Measurements from ENCODE around the gene TPH2. TPM values are rescaled to one million over a fixed set of nuclear protein-coding genes. Genes with fewer than 3 reads are reported as not detected.

The TPH2 gene
- total RNA-seq (not detected), polyA plus RNA-seq (not detected)

GRCh38 chr12:71938728-71939385 lies at the start of gene TPH2:
TPH2 (plus strand) TSS chr12:71938845; CDS start chr12:71938987, 142 bp downstream.
- H3K4me1 ChIP-seq (ENCODE audit: control insufficient read depth, insufficient read depth, low read length, poor library complexity, severe bottlenecking), result no peaks in the 10 kb centered on the region
- no peaks in the 10 kb centered on the region for H3K9me3 ChIP-seq (ENCODE audit: control insufficient read depth in 2 of 2, low read length in 2 of 2)
- no peak within 1 kb of the TSS for H3K27ac Mint-ChIP-seq
- no peak within 1 kb of the TSS for H3K4me3 Mint-ChIP-seq
- H3K27me3 ChIP-seq (ENCODE audit: control insufficient read depth, insufficient read depth, low read length), result peaks cover 23% of the 10 kb centered on the region
- H3K36me3 Mint-ChIP-seq, result no peaks in the 10 kb centered on the region
- peak; percentile 42 to 53 for ATAC-seq (ENCODE audit: low read depth in 2 of 2)
- H3K27me3 Mint-ChIP-seq, result peaks cover 43% of the 10 kb centered on the region
- DNase-seq, result peak; percentile 5 to 53 (median 44)
- H3K36me3 ChIP-seq (ENCODE audit: control insufficient read depth, insufficient read depth, low read length), result no peaks in the 10 kb centered on the region
- peaks cover 0 to 5% (median 2%) of the 10 kb centered on the region in 4 donors for H3K4me1 Mint-ChIP-seq
- H3K4me3 ChIP-seq (ENCODE audit: low read depth, low read length), result no peak within 1 kb of the TSS
- no peak within 1 kb of the TSS for H3K27ac ChIP-seq (ENCODE audit: insufficient read depth, low read length, poor library complexity, severe bottlenecking)
- H3K9me3 Mint-ChIP-seq, result no peaks in the 10 kb centered on the region

GRCh38 chr12:71890475-71890874 lies 48.2 kb upstream of the TPH2 start:
- H3K4me3 Mint-ChIP-seq, result no peak overlapping the region
- DNase-seq, result no peak
- Histone ChIP-seq H3K4me1 (ENCODE audit: control insufficient read depth, insufficient read depth, low read length, poor library complexity, severe bottlenecking) (peaks cover 10% of the 10 kb centered on the region), H3K27me3 (ENCODE audit: control insufficient read depth, insufficient read depth, low read length) (no peaks in the 10 kb centered on the region), H3K36me3 (ENCODE audit: control insufficient read depth, insufficient read depth, low read length) (peaks cover 55% of the 10 kb centered on the region), H3K27ac (ENCODE audit: insufficient read depth, low read length, poor library complexity, severe bottlenecking) (no peak overlapping the region), H3K9me3 (ENCODE audit: control insufficient read depth in 2 of 2, low read length in 2 of 2) (no peaks in the 10 kb centered on the region), H3K4me3 (ENCODE audit: low read depth, low read length) (no peak overlapping the region)
- peaks cover 43 to 54% (median 47%) of the 10 kb centered on the region in 4 donors for H3K4me1 Mint-ChIP-seq
- no peak for ATAC-seq (ENCODE audit: low read depth in 2 of 2)
- H3K27ac Mint-ChIP-seq, result peak overlapping the region in 1 of 3 donors; percentile 12
- peaks cover 45% of the 10 kb centered on the region for H3K36me3 Mint-ChIP-seq
- H3K9me3 Mint-ChIP-seq, result no peaks in the 10 kb centered on the region
- H3K27me3 Mint-ChIP-seq, result no peaks in the 10 kb centered on the region

- Mint-ChIP-seq H3K4me3 (peak overlapping the region in 1 of 4 donors; percentile 23), H3K27me3 (no peaks in the 10 kb centered on the region), H3K9me3 (no peaks in the 10 kb centered on the region), H3K27ac (peak overlapping the region in 2 of 3 donors; percentile 28 to 52), H3K36me3 (peaks cover 45% of the 10 kb centered on the region), H3K4me1 (peaks cover 35 to 54% (median 44%) of the 10 kb centered on the region in 4 donors)
- no peaks in the 10 kb centered on the region for H3K27me3 ChIP-seq (ENCODE audit: control insufficient read depth, insufficient read depth, low read length)
- ATAC-seq (ENCODE audit: low read depth in 2 of 2) (no peak), DNase-seq (no peak)
- H3K4me1 ChIP-seq (ENCODE audit: control insufficient read depth, insufficient read depth, low read length, poor library complexity, severe bottlenecking), result peaks cover 10% of the 10 kb centered on the region
- no peaks in the 10 kb centered on the region for H3K9me3 ChIP-seq (ENCODE audit: control insufficient read depth in 2 of 2, low read length in 2 of 2)
- H3K36me3 ChIP-seq (ENCODE audit: control insufficient read depth, insufficient read depth, low read length), result peaks cover 57% of the 10 kb centered on the region
- H3K27ac ChIP-seq (ENCODE audit: insufficient read depth, low read length, poor library complexity, severe bottlenecking), result no peak overlapping the region
- no peak overlapping the region for H3K4me3 ChIP-seq (ENCODE audit: low read depth, low read length)
Observed at GRCh38 chr12:71892059-71892458, 46.6 kb upstream of the TPH2 start.

- H3K4me3 Mint-ChIP-seq, result no peak overlapping the region
Observed at GRCh38 chr12:71896205-71896882, 42.3 kb upstream of the TPH2 start.

GRCh38 chr12:71900091-71900490 lies 38.6 kb upstream of the TPH2 start:
- no peak for ATAC-seq (ENCODE audit: low read depth in 2 of 2)
- no peaks in the 10 kb centered on the region for H3K27me3 ChIP-seq (ENCODE audit: control insufficient read depth, insufficient read depth, low read length)
- Mint-ChIP-seq H3K4me3 (no peak overlapping the region), H3K27me3 (no peaks in the 10 kb centered on the region), H3K9me3 (peaks cover 0 to 1% (median 0%) of the 10 kb centered on the region in 7 donors), H3K36me3 (peaks cover 65% of the 10 kb centered on the region), H3K4me1 (peaks cover 9 to 22% (median 17%) of the 10 kb centered on the region in 4 donors), H3K27ac (no peak overlapping the region)
- no peaks in the 10 kb centered on the region for H3K9me3 ChIP-seq (ENCODE audit: control insufficient read depth in 2 of 2, low read length in 2 of 2)
- peaks cover 86% of the 10 kb centered on the region for H3K36me3 ChIP-seq (ENCODE audit: control insufficient read depth, insufficient read depth, low read length)
- DNase-seq, result no peak
- no peaks in the 10 kb centered on the region for H3K4me1 ChIP-seq (ENCODE audit: control insufficient read depth, insufficient read depth, low read length, poor library complexity, severe bottlenecking)
- no peak overlapping the region for H3K4me3 ChIP-seq (ENCODE audit: low read depth, low read length)
- no peak overlapping the region for H3K27ac ChIP-seq (ENCODE audit: insufficient read depth, low read length, poor library complexity, severe bottlenecking)

More at GRCh38 chr12:71896205-71896882, 42.3 kb upstream of the TPH2 start:
- peaks cover 10% of the 10 kb centered on the region for H3K4me1 ChIP-seq (ENCODE audit: control insufficient read depth, insufficient read depth, low read length, poor library complexity, severe bottlenecking)
- Mint-ChIP-seq H3K27me3 (no peaks in the 10 kb centered on the region), H3K9me3 (no peaks in the 10 kb centered on the region), H3K27ac (peak overlapping the region; percentile 21 to 70 (median 57)), H3K4me1 (peaks cover 8 to 22% (median 17%) of the 10 kb centered on the region in 4 donors), H3K36me3 (peaks cover 41% of the 10 kb centered on the region)
- H3K27ac ChIP-seq (ENCODE audit: insufficient read depth, low read length, poor library complexity, severe bottlenecking), result no peak overlapping the region
- peaks cover 78% of the 10 kb centered on the region for H3K36me3 ChIP-seq (ENCODE audit: control insufficient read depth, insufficient read depth, low read length)
- H3K27me3 ChIP-seq (ENCODE audit: control insufficient read depth, insufficient read depth, low read length), result no peaks in the 10 kb centered on the region
- H3K9me3 ChIP-seq (ENCODE audit: control insufficient read depth in 2 of 2, low read length in 2 of 2), result no peaks in the 10 kb centered on the region
- no peak for DNase-seq
- no peak for ATAC-seq (ENCODE audit: low read depth in 2 of 2)
- H3K4me3 ChIP-seq (ENCODE audit: low read depth, low read length), result no peak overlapping the region

- Histone ChIP-seq H3K36me3 (ENCODE audit: control insufficient read depth, insufficient read depth, low read length) (peaks cover 82% of the 10 kb centered on the region), H3K4me3 (ENCODE audit: low read depth, low read length) (no peak overlapping the region), H3K27ac (ENCODE audit: insufficient read depth, low read length, poor library complexity, severe bottlenecking) (no peak overlapping the region), H3K4me1 (ENCODE audit: control insufficient read depth, insufficient read depth, low read length, poor library complexity, severe bottlenecking) (no peaks in the 10 kb centered on the region), H3K27me3 (ENCODE audit: control insufficient read depth, insufficient read depth, low read length) (no peaks in the 10 kb centered on the region), H3K9me3 (ENCODE audit: control insufficient read depth in 2 of 2, low read length in 2 of 2) (no peaks in the 10 kb centered on the region)
- Mint-ChIP-seq H3K4me1 (peaks cover 9 to 36% (median 16%) of the 10 kb centered on the region in 4 donors), H3K27me3 (no peaks in the 10 kb centered on the region), H3K36me3 (peaks cover 76% of the 10 kb centered on the region), H3K27ac (peak overlapping the region in 2 of 3 donors; percentile 6 to 9), H3K4me3 (no peak overlapping the region), H3K9me3 (peaks cover 0 to 7% (median 1%) of the 10 kb centered on the region in 7 donors)
- DNase-seq (no peak), ATAC-seq (ENCODE audit: low read depth in 2 of 2) (no peak)
Observed at GRCh38 chr12:71904629-71905028, 34.0 kb upstream of the TPH2 start.

- H3K9me3 Mint-ChIP-seq, result no peaks in the 10 kb centered on the region
- no peak overlapping the region for H3K27ac Mint-ChIP-seq
- DNase-seq (peak in 1 of 3 donors; percentile 22), ATAC-seq (ENCODE audit: low read depth in 2 of 2) (no peak)
- Histone ChIP-seq H3K27ac (ENCODE audit: insufficient read depth, low read length, poor library complexity, severe bottlenecking) (no peak overlapping the region), H3K9me3 (ENCODE audit: control insufficient read depth in 2 of 2, low read length in 2 of 2) (no peaks in the 10 kb centered on the region), H3K27me3 (ENCODE audit: control insufficient read depth, insufficient read depth, low read length) (peaks cover 11% of the 10 kb centered on the region), H3K4me1 (ENCODE audit: control insufficient read depth, insufficient read depth, low read length, poor library complexity, severe bottlenecking) (no peaks in the 10 kb centered on the region), H3K36me3 (ENCODE audit: control insufficient read depth, insufficient read depth, low read length) (no peaks in the 10 kb centered on the region), H3K4me3 (ENCODE audit: low read depth, low read length) (no peak overlapping the region)
- no peak overlapping the region for H3K4me3 Mint-ChIP-seq
- H3K4me1 Mint-ChIP-seq, result peaks cover 0 to 5% (median 2%) of the 10 kb centered on the region in 4 donors
- H3K36me3 Mint-ChIP-seq, result no peaks in the 10 kb centered on the region
- H3K27me3 Mint-ChIP-seq, result peaks cover 31% of the 10 kb centered on the region
Observed at GRCh38 chr12:71935594-71935993, 3.1 kb upstream of the TPH2 start.
